AG10803 (cell line): ENCODE measurements around the gene FBLIM1.

Experiments used
- DNase-seq: peaks from one replicate; pipeline ENCODE4 v3.0.0; 2010; ENCODE audit warnings: low read depth
- H3K4me3 ChIP-seq: 2 replicates; pipeline ENCODE4 v1.5.1; 2011; ENCODE audit warnings: mild to moderate bottlenecking, low read length, control low read depth
- TF ChIP-seq, protein P1 (sequence below): conservative IDR thresholded peaks from 2 replicates; pipeline ENCODE4 v1.5.1; 2011; ENCODE audit warnings: mild to moderate bottlenecking, low read length, control low read depth, inconsistent platforms

Gene FBLIM1

GRCh38 chr1:15758343-15758931 lies at the start of gene FBLIM1:
Gene FBLIM1 (plus strand): TSS chr1:15758795. CDS start chr1:15764984, 6,189 bp downstream.
- TF ChIP-seq, protein P1, sequence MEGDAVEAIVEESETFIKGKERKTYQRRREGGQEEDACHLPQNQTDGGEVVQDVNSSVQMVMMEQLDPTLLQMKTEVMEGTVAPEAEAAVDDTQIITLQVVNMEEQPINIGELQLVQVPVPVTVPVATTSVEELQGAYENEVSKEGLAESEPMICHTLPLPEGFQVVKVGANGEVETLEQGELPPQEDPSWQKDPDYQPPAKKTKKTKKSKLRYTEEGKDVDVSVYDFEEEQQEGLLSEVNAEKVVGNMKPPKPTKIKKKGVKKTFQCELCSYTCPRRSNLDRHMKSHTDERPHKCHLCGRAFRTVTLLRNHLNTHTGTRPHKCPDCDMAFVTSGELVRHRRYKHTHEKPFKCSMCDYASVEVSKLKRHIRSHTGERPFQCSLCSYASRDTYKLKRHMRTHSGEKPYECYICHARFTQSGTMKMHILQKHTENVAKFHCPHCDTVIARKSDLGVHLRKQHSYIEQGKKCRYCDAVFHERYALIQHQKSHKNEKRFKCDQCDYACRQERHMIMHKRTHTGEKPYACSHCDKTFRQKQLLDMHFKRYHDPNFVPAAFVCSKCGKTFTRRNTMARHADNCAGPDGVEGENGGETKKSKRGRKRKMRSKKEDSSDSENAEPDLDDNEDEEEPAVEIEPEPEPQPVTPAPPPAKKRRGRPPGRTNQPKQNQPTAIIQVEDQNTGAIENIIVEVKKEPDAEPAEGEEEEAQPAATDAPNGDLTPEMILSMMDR, result no peak
- DNase-seq, result no peak
- peak within 1 kb of the TSS; percentile 77 for H3K4me3 ChIP-seq

DNA sequence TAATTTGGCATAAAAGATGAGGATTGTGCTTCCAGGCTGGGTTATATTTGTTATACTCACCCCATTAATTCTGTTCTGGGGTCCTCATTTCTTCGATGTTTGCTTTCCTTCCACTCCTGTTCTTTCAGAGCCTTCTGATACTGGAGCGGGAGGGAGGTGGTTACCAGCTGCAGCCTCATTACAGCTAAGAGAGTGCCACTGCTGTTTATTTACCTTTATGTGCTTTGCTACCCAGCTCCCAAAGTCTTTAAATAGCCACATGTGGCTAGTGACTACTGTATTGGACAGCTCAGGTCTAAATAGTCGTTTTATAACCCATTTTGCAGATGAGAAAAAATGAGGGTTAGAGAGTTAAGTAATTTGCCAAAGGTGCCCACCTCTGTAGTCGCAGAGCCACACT lies 49.4 kb upstream of the FBLIM1 start:
- TF ChIP-seq, protein P1, result no peak
- H3K4me3 ChIP-seq, result no peak overlapping the region
- DNase-seq, result no peak

DNA sequence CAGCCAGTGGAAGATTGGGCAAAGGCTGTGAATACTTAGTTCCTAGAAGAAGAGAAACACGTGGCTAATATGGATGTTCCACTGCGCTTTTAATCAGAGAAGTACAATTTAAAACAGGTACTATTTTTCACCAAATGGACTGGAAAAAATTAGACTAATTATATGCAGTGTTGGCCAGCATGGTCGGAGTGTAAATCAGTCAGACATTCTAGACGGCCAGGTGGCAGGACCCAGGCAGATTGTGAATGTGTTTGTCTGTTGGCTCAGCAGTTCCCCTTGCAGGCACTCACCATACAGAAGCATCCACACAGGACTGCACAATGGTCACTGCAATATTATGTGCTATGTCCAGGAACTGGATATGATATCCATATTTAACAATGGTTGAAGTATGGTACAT lies 46.4 kb upstream of the FBLIM1 start:
- no peak overlapping the region for H3K4me3 ChIP-seq
- DNase-seq, result no peak
- TF ChIP-seq, protein P1, result no peak

- peak; percentile 77 for DNase-seq
- TF ChIP-seq, protein P1, result no peak
- no peak overlapping the region for H3K4me3 ChIP-seq
Observed at GRCh38 chr1:15714406-15715136, 44.0 kb upstream of the FBLIM1 start.

GRCh38 chr1:15717418-15718125 lies 41.0 kb upstream of the FBLIM1 start:
- TF ChIP-seq, protein P1, result no peak
- H3K4me3 ChIP-seq, result no peak overlapping the region
- no peak for DNase-seq

GRCh38 chr1:15718199-15718601 lies 40.4 kb upstream of the FBLIM1 start:
- H3K4me3 ChIP-seq, result no peak overlapping the region
- TF ChIP-seq, protein P1, result no peak
- DNase-seq, result no peak
